ENCODE results near the gene KIF24. TPM values are rescaled to one million over a fixed set of nuclear protein-coding genes. Genes with fewer than 3 reads are reported as not detected.

The KIF24 gene
- polyA plus RNA-seq, 1 of the 3 experiments (the other 2 are of a cell fraction): 1.2 TPM

- ChIA-PET POLR2A (interaction anchor here (0.9 kb wide), 1 partner anchor 196 kb away, joined by 3 read pairs; the partner anchor contains the start of gene UBAP1), CTCF (interaction anchor here (0.9 to 8.0 kb wide), 5 partner anchors 24 to 217 kb away, joined by 3 to 149 read pairs (median 4); no protein-coding TSS in a partner anchor)
- peaks cover 0 to 5% of the 10 kb centered on the region in 2 experiments for H3K36me3 ChIP-seq (replicated peaks in 1 of 2; ENCODE audit: control insufficient read depth in 1 of 2, insufficient read depth in 2 of 2, low read length in 1 of 2)
- TF ChIP-seq EP300 (IDR thresholded peaks at IDR 0.05; ENCODE audit: borderline replicate concordance in 1 of 2, low read depth in 1 of 2, low read length in 1 of 2) (no peak), ELF1 (IDR thresholded peaks at IDR 0.05) (no peak), GATA2 (CRISPR knock-in tag; IDR thresholded peaks at IDR 0.05) (no peak), FOXM1 (IDR thresholded peaks at IDR 0.05; ENCODE audit: low read depth) (no peak), RCOR1 (IDR thresholded peaks at IDR 0.05; ENCODE audit: low read length) (no peak), GABPA (IDR thresholded peaks at IDR 0.05; ENCODE audit: low read depth) (no peak), RXRA (IDR thresholded peaks at IDR 0.05; ENCODE audit: borderline replicate concordance, low read depth) (no peak), SMC3 (IDR thresholded peaks at IDR 0.05; ENCODE audit: low read depth, low read length) (no peak), JUND (IDR thresholded peaks at IDR 0.05) (no peak), FOXJ3 (CRISPR knock-in tag; IDR thresholded peaks at IDR 0.05) (no peak), EZH2phosphoT487 (IDR thresholded peaks at IDR 0.05; ENCODE audit: borderline replicate concordance, low read depth) (no peak)
- H3K27me3 ChIP-seq (ENCODE audit: insufficient read depth): no peaks in the 10 kb centered on the region
- no peaks in the 10 kb centered on the region for H3K9me2 ChIP-seq
- no peaks in the 10 kb centered on the region for H4K20me1 ChIP-seq (ENCODE audit: insufficient read depth)
- no peak overlapping the region for H3K4me3 ChIP-seq (ENCODE audit: low read depth in 2 of 2, low read length in 1 of 2)
- DNase-seq: no peak
- H3K9me3 ChIP-seq: no peaks in the 10 kb centered on the region
- peaks cover 0 to 33% of the 10 kb centered on the region in 2 experiments; a peak in 2 of 4 replicates for H3K4me1 ChIP-seq (ENCODE audit: control insufficient read depth in 1 of 2, insufficient read depth in 2 of 2, low read depth in 1 of 2, low read length in 1 of 2)
- no peak overlapping the region for H2AFZ ChIP-seq (ENCODE audit: low read depth)
- H3K79me2 ChIP-seq (ENCODE audit: insufficient read depth): no peaks in the 10 kb centered on the region
- H3K27ac ChIP-seq (ENCODE audit: low read depth in 2 of 2, low read length in 1 of 2): peak overlapping the region in 1 of 2 experiments; percentile 51; a peak in 2 of 4 replicates
- 90% methylated on average over 3 of the region's 3 CpGs for WGBS (ENCODE audit: low lambda C conversion rate)
- no peak overlapping the region for H3K9ac ChIP-seq
- peaks cover 4% of the 10 kb centered on the region for H3F3A ChIP-seq (replicated peaks; ENCODE audit: insufficient read depth)
- no peak overlapping the region for H3K4me2 ChIP-seq
These were observed 45.3 kb upstream of the KIF24 start for GRCh38 chr9:34374339-34374738.

DNA sequence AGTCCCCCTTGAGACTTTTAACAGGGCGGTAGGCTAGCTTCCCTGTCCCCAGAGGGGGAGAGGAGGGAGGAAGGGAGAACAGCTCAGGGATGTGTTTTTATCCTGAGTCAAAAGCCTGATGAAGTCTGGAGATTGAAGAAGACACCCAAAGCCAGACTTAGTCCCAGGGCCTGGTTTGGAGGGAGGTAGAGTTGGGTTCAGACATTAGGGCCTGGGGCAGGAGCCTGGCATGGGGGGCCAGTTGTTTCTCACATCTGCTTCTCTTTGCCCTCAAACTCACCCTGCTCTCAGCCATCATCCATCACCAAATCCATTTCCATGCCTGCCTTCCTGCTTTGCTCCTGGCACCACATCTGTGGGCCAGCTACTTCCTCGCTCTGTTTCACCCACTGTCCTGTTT lies 44.7 kb upstream of the KIF24 start:
- no peaks in the 10 kb centered on the region for H3K9me2 ChIP-seq
- TF ChIP-seq NRF1 (IDR thresholded peaks at IDR 0.05; ENCODE audit: low read depth, low read length) (no peak), RCOR1 (IDR thresholded peaks at IDR 0.05; ENCODE audit: low read length) (0 out of 2 replicates have a peak, but pooled peaks have one; percentile 24), IRF3 (IDR thresholded peaks at IDR 0.05; ENCODE audit: low read depth, low read length) (no peak), TCF12 (IDR thresholded peaks at IDR 0.05) (no peak), FOXM1 (IDR thresholded peaks at IDR 0.05; ENCODE audit: low read depth) (no peak), EP300 (IDR thresholded peaks at IDR 0.05; ENCODE audit: borderline replicate concordance in 1 of 2, low read depth in 1 of 2, low read length in 1 of 2) (peak in 1 of 2 experiments; percentile 72; a peak in 2 of 4 replicates), MAX (IDR thresholded peaks at IDR 0.05; ENCODE audit: low read depth) (no peak), CHD2 (IDR thresholded peaks at IDR 0.05; ENCODE audit: low read length, partially characterized antibody) (no peak), FOXJ3 (CRISPR knock-in tag; IDR thresholded peaks at IDR 0.05) (no peak)
- TF ChIP-seq, protein P1, sequence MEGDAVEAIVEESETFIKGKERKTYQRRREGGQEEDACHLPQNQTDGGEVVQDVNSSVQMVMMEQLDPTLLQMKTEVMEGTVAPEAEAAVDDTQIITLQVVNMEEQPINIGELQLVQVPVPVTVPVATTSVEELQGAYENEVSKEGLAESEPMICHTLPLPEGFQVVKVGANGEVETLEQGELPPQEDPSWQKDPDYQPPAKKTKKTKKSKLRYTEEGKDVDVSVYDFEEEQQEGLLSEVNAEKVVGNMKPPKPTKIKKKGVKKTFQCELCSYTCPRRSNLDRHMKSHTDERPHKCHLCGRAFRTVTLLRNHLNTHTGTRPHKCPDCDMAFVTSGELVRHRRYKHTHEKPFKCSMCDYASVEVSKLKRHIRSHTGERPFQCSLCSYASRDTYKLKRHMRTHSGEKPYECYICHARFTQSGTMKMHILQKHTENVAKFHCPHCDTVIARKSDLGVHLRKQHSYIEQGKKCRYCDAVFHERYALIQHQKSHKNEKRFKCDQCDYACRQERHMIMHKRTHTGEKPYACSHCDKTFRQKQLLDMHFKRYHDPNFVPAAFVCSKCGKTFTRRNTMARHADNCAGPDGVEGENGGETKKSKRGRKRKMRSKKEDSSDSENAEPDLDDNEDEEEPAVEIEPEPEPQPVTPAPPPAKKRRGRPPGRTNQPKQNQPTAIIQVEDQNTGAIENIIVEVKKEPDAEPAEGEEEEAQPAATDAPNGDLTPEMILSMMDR (IDR thresholded peaks at IDR 0.05): no peak
- H2AFZ ChIP-seq (ENCODE audit: low read depth): no peak overlapping the region
- WGBS (ENCODE audit: low lambda C conversion rate): 92% methylated on average over 2 of the region's 2 CpGs
- peaks cover 4% of the 10 kb centered on the region for H3F3A ChIP-seq (replicated peaks; ENCODE audit: insufficient read depth)
- no peaks in the 10 kb centered on the region for H3K79me2 ChIP-seq (ENCODE audit: insufficient read depth)
- DNase-seq: peak; percentile 51
- no peak overlapping the region for H3K4me3 ChIP-seq (ENCODE audit: low read depth in 2 of 2, low read length in 1 of 2)
- ChIA-PET POLR2A (interaction anchor here (0.9 kb wide), 2 partner anchors 28 to 195 kb away, joined by 3 read pairs; partner anchors contain the start of gene UBAP1), CTCF (interaction anchor here (0.9 to 8.0 kb wide), 7 partner anchors 9 to 218 kb away, joined by 3 to 149 read pairs (median 4); no protein-coding TSS in a partner anchor)
- H3K27ac ChIP-seq (ENCODE audit: low read depth in 2 of 2, low read length in 1 of 2): peak overlapping the region in 1 of 2 experiments; percentile 51; a peak in 1 of 4 replicates
- no peaks in the 10 kb centered on the region for H3K9me3 ChIP-seq
- H3K27me3 ChIP-seq (ENCODE audit: insufficient read depth): no peaks in the 10 kb centered on the region
- H4K20me1 ChIP-seq (ENCODE audit: insufficient read depth): no peaks in the 10 kb centered on the region
- peaks cover 0 to 5% of the 10 kb centered on the region in 2 experiments for H3K36me3 ChIP-seq (replicated peaks in 1 of 2; ENCODE audit: control insufficient read depth in 1 of 2, insufficient read depth in 2 of 2, low read length in 1 of 2)
- H3K9ac ChIP-seq: no peak overlapping the region
- peaks cover 0 to 33% of the 10 kb centered on the region in 2 experiments; a peak in 2 of 4 replicates for H3K4me1 ChIP-seq (ENCODE audit: control insufficient read depth in 1 of 2, insufficient read depth in 2 of 2, low read depth in 1 of 2, low read length in 1 of 2)
- H3K4me2 ChIP-seq: no peak overlapping the region
